ENCODE data around the gene KCNQ1.

The KCNQ1 gene

GRCh38 chr11:2426221-2426620 lies 18.6 kb upstream of the KCNQ1 start:
- DNase-seq = no peak

GRCh38 chr11:2426826-2427521 lies 17.8 kb upstream of the KCNQ1 start:
- DNase-seq = no peak

GRCh38 chr11:2427721-2428321 lies 17.0 kb upstream of the KCNQ1 start:
- no peak for DNase-seq

- peak; percentile 94 for DNase-seq
Measured at GRCh38 chr11:2428322-2428795, 16.4 kb upstream of the KCNQ1 start.

GRCh38 chr11:2431395-2431794 lies 13.4 kb upstream of the KCNQ1 start:
- no peak for DNase-seq

GRCh38 chr11:2432171-2432621 lies 12.6 kb upstream of the KCNQ1 start:
- no peak for DNase-seq

- no peak for DNase-seq
Measured at GRCh38 chr11:2432628-2433071, 12.2 kb upstream of the KCNQ1 start.

- no peak for DNase-seq
Measured at GRCh38 chr11:2433106-2433925, 11.5 kb upstream of the KCNQ1 start.

- no peak for DNase-seq
Measured at GRCh38 chr11:2434008-2434407, 10.8 kb upstream of the KCNQ1 start.

GRCh38 chr11:2434506-2435255 lies 10.1 kb upstream of the KCNQ1 start:
- DNase-seq = no peak

- DNase-seq = no peak
Measured at GRCh38 chr11:2435288-2436012, 9.4 kb upstream of the KCNQ1 start.

- no peak for DNase-seq
Measured at GRCh38 chr11:2436013-2436520, 8.7 kb upstream of the KCNQ1 start.

- DNase-seq = no peak
Measured at GRCh38 chr11:2436521-2437031, 8.2 kb upstream of the KCNQ1 start.

GRCh38 chr11:2437516-2437915 lies 7.3 kb upstream of the KCNQ1 start:
- DNase-seq = no peak

GRCh38 chr11:2439820-2440219 lies 5.0 kb upstream of the KCNQ1 start:
- DNase-seq = no peak

GRCh38 chr11:2440646-2441045 lies 4.2 kb upstream of the KCNQ1 start:
- DNase-seq = no peak

- DNase-seq = no peak
Measured at GRCh38 chr11:2441171-2441570, 3.6 kb upstream of the KCNQ1 start.

GRCh38 chr11:2442589-2442988 lies 2.2 kb upstream of the KCNQ1 start:
- DNase-seq = no peak

- no peak for DNase-seq
Measured at GRCh38 chr11:2443406-2443805, 1.4 kb upstream of the KCNQ1 start.

- DNase-seq = peak; percentile 87
Measured at GRCh38 chr11:2443881-2444820, 657 bp upstream of the KCNQ1 start, which contains the start of gene TRPM5. Gene TRPM5 (minus strand): TSS chr11:2444514. CDS start chr11:2423036, 21,478 bp downstream.

All from stimulated activated CD8-positive, alpha-beta memory T cell treated with anti-CD3 and anti-CD28 coated beads, Interleukin-4, amount 100 ng/mL, for 48 hours (primary cell).